DMS53 treated with DMSO at 0.1 percent for 48 hours (cell line): Measurements from ENCODE around the gene GLIS1.

ENCODE experiments used
- DNase-seq: peaks from one replicate; lab custom pipeline; 2025; ENCODE audit not compliant: unreplicated experiment; lab: John Stamatoyannopoulos, UW

The GLIS1 gene

GRCh38 chr1:53619367-53620060 lies 119.5 kb downstream of the GLIS1 start:
- no peak for DNase-seq

GRCh38 chr1:53618500-53619366 lies 120.2 kb downstream of the GLIS1 start:
- DNase-seq, result no peak

GRCh38 chr1:53617851-53618499 lies 121.0 kb downstream of the GLIS1 start:
- DNase-seq, result no peak

GRCh38 chr1:53617382-53617781 lies 121.6 kb downstream of the GLIS1 start:
- no peak for DNase-seq

GRCh38 chr1:53616927-53617326 lies 122.0 kb downstream of the GLIS1 start:
- DNase-seq, result no peak

GRCh38 chr1:53616511-53616910 lies 122.5 kb downstream of the GLIS1 start:
- no peak for DNase-seq

- DNase-seq, result no peak
Observed at GRCh38 chr1:53615101-53615500, 123.9 kb downstream of the GLIS1 start.

GRCh38 chr1:53614231-53615021 lies 124.5 kb downstream of the GLIS1 start:
- no peak for DNase-seq

GRCh38 chr1:53608676-53609075 lies 130.3 kb downstream of the GLIS1 start:
- DNase-seq, result no peak

GRCh38 chr1:53608071-53608470 lies 130.9 kb downstream of the GLIS1 start:
- no peak for DNase-seq

- DNase-seq, result no peak
Observed at GRCh38 chr1:53606651-53607051, 132.3 kb downstream of the GLIS1 start.

- no peak for DNase-seq
Observed at GRCh38 chr1:53606197-53606596, 132.8 kb downstream of the GLIS1 start.

- no peak for DNase-seq
Observed at GRCh38 chr1:53605181-53605580, 133.8 kb downstream of the GLIS1 start.

GRCh38 chr1:53604291-53604919 lies 134.6 kb downstream of the GLIS1 start:
- no peak for DNase-seq

GRCh38 chr1:53603431-53603830 lies 135.5 kb downstream of the GLIS1 start:
- DNase-seq, result no peak

- no peak for DNase-seq
Observed at GRCh38 chr1:53601867-53602775, 136.8 kb downstream of the GLIS1 start.

GRCh38 chr1:53601031-53601745 lies 137.8 kb downstream of the GLIS1 start:
- DNase-seq, result no peak

- DNase-seq, result no peak
Observed at GRCh38 chr1:53600561-53600960, 138.4 kb downstream of the GLIS1 start.

GRCh38 chr1:53600001-53600400 lies 139.0 kb downstream of the GLIS1 start:
- DNase-seq, result no peak
